ENCODE results near the gene SMIM3. TPM values are rescaled to one million over a fixed set of nuclear protein-coding genes. Genes with fewer than 3 reads are reported as not detected.

SMIM3 gene
- total and polyA plus RNA-seq, 2 of the 13 experiments (the other 11 are each of a cell fraction or from before 2014, with no cell fraction given), result 11.6 to 96.7 TPM

- no peak for TF ChIP-seq GPBP1L1 (CRISPR knock-in tag; IDR thresholded peaks at IDR 0.05)
- no peak for TF ChIP-seq ZFP90 (CRISPR knock-in tag; IDR thresholded peaks at IDR 0.05; ENCODE audit: borderline replicate concordance)
- peak; percentile 51; the same call in 1 of the 3 replicates for TF ChIP-seq MXI1 (IDR thresholded peaks at IDR 0.05; ENCODE audit: borderline replicate concordance, low read depth, low read length)
- TF ChIP-seq ZNF563 (CRISPR knock-in tag; IDR thresholded peaks at IDR 0.05), result 0 out of 2 replicates have a peak, but pooled peaks have one; percentile 23
- TF ChIP-seq SMAD1 (CRISPR knock-in tag; IDR thresholded peaks at IDR 0.05; ENCODE audit: borderline replicate concordance, low read depth), result 0 out of 2 replicates have a peak, but pooled peaks have one; percentile 77
- TF ChIP-seq LCORL (IDR thresholded peaks at IDR 0.05), result peak; percentile 69
- TF ChIP-seq LCORL (CRISPR knock-in tag; IDR thresholded peaks at IDR 0.05), result peak; percentile 27; the same call in 1 of the 2 replicates
- TF ChIP-seq CREM (IDR thresholded peaks at IDR 0.05), result peak; percentile 91
- TF ChIP-seq CREM (CRISPR knock-in tag; IDR thresholded peaks at IDR 0.05), result 0 out of 2 replicates have a peak, but pooled peaks have one; percentile 6
- TF ChIP-seq JUNB (CRISPR knock-in tag; IDR thresholded peaks at IDR 0.05; ENCODE audit: borderline replicate concordance), result no peak
- TF ChIP-seq DRAP1 (CRISPR knock-in tag; IDR thresholded peaks at IDR 0.05), result peak; percentile 72; the same call in 1 of the 2 replicates
- peak; percentile 63 for TF ChIP-seq FOSL2 (CRISPR knock-in tag; IDR thresholded peaks at IDR 0.05)
- peak; percentile 84 for TF ChIP-seq PHF20 (CRISPR knock-in tag; IDR thresholded peaks at IDR 0.05)
- peak; percentile 77 for TF ChIP-seq ZNF772 (CRISPR knock-in tag; IDR thresholded peaks at IDR 0.05)
- TF ChIP-seq ZBTB8A (CRISPR knock-in tag; IDR thresholded peaks at IDR 0.05; ENCODE audit: borderline replicate concordance, low read depth), result peak; percentile 71; the same call in 1 of the 2 replicates
- 0 out of 2 replicates have a peak, but pooled peaks have one; percentile 78 for TF ChIP-seq GTF2F1 (IDR thresholded peaks at IDR 0.05; ENCODE audit: low read length)
- TF ChIP-seq, protein P1, sequence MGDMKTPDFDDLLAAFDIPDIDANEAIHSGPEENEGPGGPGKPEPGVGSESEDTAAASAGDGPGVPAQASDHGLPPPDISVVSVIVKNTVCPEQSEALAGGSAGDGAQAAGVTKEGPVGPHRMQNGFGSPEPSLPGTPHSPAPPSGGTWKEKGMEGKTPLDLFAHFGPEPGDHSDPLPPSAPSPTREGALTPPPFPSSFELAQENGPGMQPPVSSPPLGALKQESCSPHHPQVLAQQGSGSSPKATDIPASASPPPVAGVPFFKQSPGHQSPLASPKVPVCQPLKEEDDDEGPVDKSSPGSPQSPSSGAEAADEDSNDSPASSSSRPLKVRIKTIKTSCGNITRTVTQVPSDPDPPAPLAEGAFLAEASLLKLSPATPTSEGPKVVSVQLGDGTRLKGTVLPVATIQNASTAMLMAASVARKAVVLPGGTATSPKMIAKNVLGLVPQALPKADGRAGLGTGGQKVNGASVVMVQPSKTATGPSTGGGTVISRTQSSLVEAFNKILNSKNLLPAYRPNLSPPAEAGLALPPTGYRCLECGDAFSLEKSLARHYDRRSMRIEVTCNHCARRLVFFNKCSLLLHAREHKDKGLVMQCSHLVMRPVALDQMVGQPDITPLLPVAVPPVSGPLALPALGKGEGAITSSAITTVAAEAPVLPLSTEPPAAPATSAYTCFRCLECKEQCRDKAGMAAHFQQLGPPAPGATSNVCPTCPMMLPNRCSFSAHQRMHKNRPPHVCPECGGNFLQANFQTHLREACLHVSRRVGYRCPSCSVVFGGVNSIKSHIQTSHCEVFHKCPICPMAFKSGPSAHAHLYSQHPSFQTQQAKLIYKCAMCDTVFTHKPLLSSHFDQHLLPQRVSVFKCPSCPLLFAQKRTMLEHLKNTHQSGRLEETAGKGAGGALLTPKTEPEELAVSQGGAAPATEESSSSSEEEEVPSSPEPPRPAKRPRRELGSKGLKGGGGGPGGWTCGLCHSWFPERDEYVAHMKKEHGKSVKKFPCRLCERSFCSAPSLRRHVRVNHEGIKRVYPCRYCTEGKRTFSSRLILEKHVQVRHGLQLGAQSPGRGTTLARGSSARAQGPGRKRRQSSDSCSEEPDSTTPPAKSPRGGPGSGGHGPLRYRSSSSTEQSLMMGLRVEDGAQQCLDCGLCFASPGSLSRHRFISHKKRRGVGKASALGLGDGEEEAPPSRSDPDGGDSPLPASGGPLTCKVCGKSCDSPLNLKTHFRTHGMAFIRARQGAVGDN (CRISPR knock-in tag; IDR thresholded peaks at IDR 0.05), result peak; percentile 97
- peak; percentile 34; the same call in 1 of the 2 replicates for TF ChIP-seq IKZF5 (CRISPR knock-in tag; IDR thresholded peaks at IDR 0.05)
- no peak for TF ChIP-seq SRSF9 (IDR thresholded peaks at IDR 0.05; ENCODE audit: borderline replicate concordance, insufficient read depth, low read depth, low read length, poor library complexity, severe bottlenecking)
- peak; percentile 98 for TF ChIP-seq HOXA3 (CRISPR knock-in tag; IDR thresholded peaks at IDR 0.05)
- TF ChIP-seq SNAI1 (CRISPR knock-in tag; IDR thresholded peaks at IDR 0.05; ENCODE audit: borderline replicate concordance), result 0 out of 2 replicates have a peak, but pooled peaks have one; percentile 15
- peak; percentile 99 for TF ChIP-seq ASH2L (IDR thresholded peaks at IDR 0.05; ENCODE audit: insufficient read length, low read depth, low read length)
These were observed 19.8 kb upstream of the SMIM3 start, which contains the start of gene DCTN4 (continued) for GRCh38 chr5:150758531-150759333.

Data from HepG2 (cell line).